Prostate gland (tissue), 2 donors: Measurements from ENCODE around the gene BOC.

Experiments
- POLR2A ChIP-seq: fragments of 450-650 bp; IDR thresholded peaks from one replicate; pipeline ENCODE4 v1.6.1; 2016; ENCODE audit warnings: antibody characterized with exemption, mild to moderate bottlenecking
- POLR2AphosphoS5 ChIP-seq: sonication (generic); formaldehyde crosslinking; IDR thresholded peaks from one replicate; pipeline ENCODE4 v1.6.1; 2017; ENCODE audit warnings: antibody characterized with exemption
- TF ChIP-seq, protein P1 (sequence below), 4 experiments: fragments of 200-600 bp in 2 of 4; fragments of 450-650 bp in 2 of 4; sonication (generic) in 2 of 4; IDR thresholded peaks; 1 replicate in 3 of 4; 2 replicates in 1 of 4; pipeline ENCODE4 v1.5.1; 2016 to 2019; ENCODE audit warnings: antibody characterized with exemption in 4 of 4, mild to moderate bottlenecking in 2 of 4, moderate library complexity in 2 of 4

DNA sequence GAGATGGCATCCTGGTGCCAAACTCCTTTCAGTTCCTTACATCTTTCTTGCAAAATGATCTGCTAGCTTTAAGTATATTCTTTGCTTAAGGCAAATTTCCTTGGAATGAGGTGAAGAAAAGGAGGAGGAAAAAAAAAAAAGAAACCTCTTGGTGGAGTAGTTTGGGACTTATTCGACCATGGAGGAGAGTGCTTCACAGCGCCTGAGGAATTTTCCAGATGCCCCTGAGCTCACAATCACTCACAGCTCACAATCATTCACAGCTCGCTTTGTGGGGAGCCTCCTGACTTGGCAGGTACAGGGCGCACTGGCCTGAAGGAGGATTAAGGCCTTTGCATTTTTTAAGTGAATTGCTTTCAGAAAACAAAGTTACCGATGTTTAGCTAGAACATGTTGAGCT, 53.9 kb downstream of the BOC start:
- TF ChIP-seq, protein P1, sequence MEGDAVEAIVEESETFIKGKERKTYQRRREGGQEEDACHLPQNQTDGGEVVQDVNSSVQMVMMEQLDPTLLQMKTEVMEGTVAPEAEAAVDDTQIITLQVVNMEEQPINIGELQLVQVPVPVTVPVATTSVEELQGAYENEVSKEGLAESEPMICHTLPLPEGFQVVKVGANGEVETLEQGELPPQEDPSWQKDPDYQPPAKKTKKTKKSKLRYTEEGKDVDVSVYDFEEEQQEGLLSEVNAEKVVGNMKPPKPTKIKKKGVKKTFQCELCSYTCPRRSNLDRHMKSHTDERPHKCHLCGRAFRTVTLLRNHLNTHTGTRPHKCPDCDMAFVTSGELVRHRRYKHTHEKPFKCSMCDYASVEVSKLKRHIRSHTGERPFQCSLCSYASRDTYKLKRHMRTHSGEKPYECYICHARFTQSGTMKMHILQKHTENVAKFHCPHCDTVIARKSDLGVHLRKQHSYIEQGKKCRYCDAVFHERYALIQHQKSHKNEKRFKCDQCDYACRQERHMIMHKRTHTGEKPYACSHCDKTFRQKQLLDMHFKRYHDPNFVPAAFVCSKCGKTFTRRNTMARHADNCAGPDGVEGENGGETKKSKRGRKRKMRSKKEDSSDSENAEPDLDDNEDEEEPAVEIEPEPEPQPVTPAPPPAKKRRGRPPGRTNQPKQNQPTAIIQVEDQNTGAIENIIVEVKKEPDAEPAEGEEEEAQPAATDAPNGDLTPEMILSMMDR (IDR thresholded peaks at IDR 0.05): no peak
- TF ChIP-seq POLR2A (no peak), POLR2AphosphoS5 (no peak)
